Ovary (tissue), 9 donors: ENCODE measurements around the gene BCO1. TPM values are rescaled to one million over a fixed set of nuclear protein-coding genes. Genes with fewer than 3 reads are reported as not detected.

ENCODE experiments used
- DNase-seq, 5 donors: peaks; one replicate each; pipeline ENCODE4 v3.0.0-alpha.2; 2019 to 2020
- H3K27ac ChIP-seq, 2 donors: fragments of 200-600 bp; one replicate each; pipeline versions ENCODE4 v1.5.1 to v1.8.0; 2019 to 2022
- H3K27me3 ChIP-seq: fragments of 200-600 bp; one replicate; pipeline ENCODE4 v1.8.0; 2022
- H3K36me3 ChIP-seq: fragments of 200-600 bp; sonication (generic); one replicate; pipeline ENCODE4 v1.5.1; 2019
- H3K4me1 ChIP-seq: one replicate; pipeline ENCODE4 v1.8.1; 2013; ENCODE audit warnings: mild to moderate bottlenecking, moderate library complexity; ENCODE audit not compliant: insufficient read depth
- H3K4me3 ChIP-seq: fragments of 200-600 bp; sonication (generic); one replicate; pipeline ENCODE4 v1.5.1; 2017
- H3K9me3 ChIP-seq, 2 donors: fragments of 200-600 bp in 1 of 2; sonication (generic) in 1 of 2; one replicate each; pipeline versions ENCODE4 v1.5.1 to v1.8.1; 2013 to 2019; ENCODE audit warnings: mild to moderate bottlenecking in 1 of 2, moderate library complexity in 1 of 2
- EP300 ChIP-seq: sonication (generic); formaldehyde crosslinking; IDR thresholded peaks from one replicate; pipeline ENCODE4 v1.6.1; 2017; ENCODE audit warnings: antibody characterized with exemption
- POLR2A ChIP-seq: fragments of 450-650 bp; IDR thresholded peaks from one replicate; pipeline ENCODE4 v1.6.1; 2017; ENCODE audit warnings: antibody characterized with exemption, mild to moderate bottlenecking, moderate library complexity
- WGBS, 3 donors: extraction: QIAGEN DNeasy Blood & Tissue Kit in 1 of 3; methylation state at CpG; one replicate each; pipeline versions ENCODE4 v1.1.5 to v1.1.7; 2013 to 2017; 5-methylcytosine and 5-hydroxymethylcytosine counted together
- intact Hi-C, 4 donors: fragments of 100-400 bp; cut with DNase I; formaldehyde crosslinking; loops; one replicate each; pipeline versions ENCODE4 v1.11.0 to v1.15.1; 2022 to 2023
- polyA plus RNA-seq, 2 donors: library from polyadenylated mRNA; stranded (reverse); fragments of 200-250 nt in 1 of 2; fragments of 350-450 nt in 1 of 2; fragmentation: Illumina TruSeq in 1 of 2; extraction: RNeasy Lipid Tissue Mini Kit (QIAGEN cat#74804) in 1 of 2; gene quantifications; one replicate each; pipeline ENCODE4 v1.2.3, GENCODE V29; 2013 to 2014
- total RNA-seq, 7 donors: library from RNA; depleted of rRNA in 2 of 7; stranded (reverse); fragments of >200 nt in 2 of 7; fragmentation: NEBNext Ultra II Directional in 3 of 7; extraction: Animal tissue kit (Norgen Biotek cat#: 25700) in 3 of 7; gene quantifications; one replicate each; pipeline versions ENCODE4 v1.1.0 to v1.2.4, GENCODE V29; 2016 to 2023
- TF ChIP-seq, protein P1 (sequence below), 3 donors: fragments of 450-650 bp in 2 of 3; fragments of 200-600 bp in 1 of 3; IDR thresholded peaks; one replicate each; pipeline versions ENCODE4 v1.5.1 to v1.8.0; 2016 to 2022; ENCODE audit warnings: antibody characterized with exemption in 3 of 3, mild to moderate bottlenecking in 1 of 3
- donor health status: DM: no; HTN: no; CAD: no; lungs with moderate emphysema.
- donor health status: DM: no; HTN: no; CAD: no.
- donor health status: Bipolar disorder and iron deficiency.
- donor health status: DM: yes; HTN: yes; CAD: no.
- donor health status: DM: no; HTN: no; CAD: no.
- donor health status: DM: yes; HTN: yes; CAD: no.

The BCO1 gene
- total and polyA plus RNA-seq, 9 donors, result 0.45 to 2.5 (median 0.87) TPM

DNA sequence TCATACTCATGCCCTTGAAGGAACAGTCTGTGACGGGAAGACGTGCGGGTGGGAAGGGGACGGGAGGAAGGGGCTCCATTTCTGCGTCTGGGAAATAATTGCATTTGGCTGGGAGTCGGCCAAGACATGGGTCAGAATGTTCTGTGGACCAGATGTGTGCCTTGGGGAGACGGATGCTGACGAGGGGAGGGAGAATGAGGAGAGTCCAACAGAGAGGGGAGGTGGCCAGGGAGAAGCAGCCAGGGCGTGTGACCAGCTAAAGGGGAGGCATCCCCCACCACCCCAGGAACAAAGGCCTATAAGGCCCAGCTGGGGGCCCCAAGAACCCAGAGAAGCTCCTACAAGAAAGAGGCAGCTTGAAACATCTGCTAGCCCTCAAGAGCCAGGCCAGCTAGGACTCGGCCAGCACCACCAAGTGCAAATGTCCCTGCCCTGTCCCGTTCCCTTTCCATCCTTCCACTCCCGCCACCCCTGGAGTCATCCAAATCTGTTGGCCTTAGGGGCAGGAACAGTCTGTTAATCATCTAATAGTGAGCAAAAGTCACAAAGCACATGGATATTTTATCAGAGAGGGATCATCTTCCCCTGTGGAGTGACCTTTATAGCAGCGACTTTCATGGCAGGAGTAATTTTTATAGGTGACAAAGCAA lies 42.5 kb upstream of the BCO1 start:
- no peak for DNase-seq
- TF ChIP-seq, protein P1, sequence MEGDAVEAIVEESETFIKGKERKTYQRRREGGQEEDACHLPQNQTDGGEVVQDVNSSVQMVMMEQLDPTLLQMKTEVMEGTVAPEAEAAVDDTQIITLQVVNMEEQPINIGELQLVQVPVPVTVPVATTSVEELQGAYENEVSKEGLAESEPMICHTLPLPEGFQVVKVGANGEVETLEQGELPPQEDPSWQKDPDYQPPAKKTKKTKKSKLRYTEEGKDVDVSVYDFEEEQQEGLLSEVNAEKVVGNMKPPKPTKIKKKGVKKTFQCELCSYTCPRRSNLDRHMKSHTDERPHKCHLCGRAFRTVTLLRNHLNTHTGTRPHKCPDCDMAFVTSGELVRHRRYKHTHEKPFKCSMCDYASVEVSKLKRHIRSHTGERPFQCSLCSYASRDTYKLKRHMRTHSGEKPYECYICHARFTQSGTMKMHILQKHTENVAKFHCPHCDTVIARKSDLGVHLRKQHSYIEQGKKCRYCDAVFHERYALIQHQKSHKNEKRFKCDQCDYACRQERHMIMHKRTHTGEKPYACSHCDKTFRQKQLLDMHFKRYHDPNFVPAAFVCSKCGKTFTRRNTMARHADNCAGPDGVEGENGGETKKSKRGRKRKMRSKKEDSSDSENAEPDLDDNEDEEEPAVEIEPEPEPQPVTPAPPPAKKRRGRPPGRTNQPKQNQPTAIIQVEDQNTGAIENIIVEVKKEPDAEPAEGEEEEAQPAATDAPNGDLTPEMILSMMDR (IDR thresholded peaks at IDR 0.05), result no peak
- no peak for TF ChIP-seq EP300
- TF ChIP-seq POLR2A, result no peak
- intact Hi-C loops, result loop anchor here in 1 of 4 donors (10.0 kb wide), 1 partner anchor 101 kb away; the partner anchor contains the start of gene GCSH
- Histone ChIP-seq H3K4me3 (no peak overlapping the region), H3K27me3 (no peaks in the 10 kb centered on the region), H3K9me3 (no peaks in the 10 kb centered on the region), H3K36me3 (no peaks in the 10 kb centered on the region), H3K27ac (no peak overlapping the region), H3K4me1 (peaks cover 2% of the 10 kb centered on the region)
- 45 to 50% (median 45%) methylated on average over 13 of the region's 13 CpGs for WGBS, 3 donors

DNA sequence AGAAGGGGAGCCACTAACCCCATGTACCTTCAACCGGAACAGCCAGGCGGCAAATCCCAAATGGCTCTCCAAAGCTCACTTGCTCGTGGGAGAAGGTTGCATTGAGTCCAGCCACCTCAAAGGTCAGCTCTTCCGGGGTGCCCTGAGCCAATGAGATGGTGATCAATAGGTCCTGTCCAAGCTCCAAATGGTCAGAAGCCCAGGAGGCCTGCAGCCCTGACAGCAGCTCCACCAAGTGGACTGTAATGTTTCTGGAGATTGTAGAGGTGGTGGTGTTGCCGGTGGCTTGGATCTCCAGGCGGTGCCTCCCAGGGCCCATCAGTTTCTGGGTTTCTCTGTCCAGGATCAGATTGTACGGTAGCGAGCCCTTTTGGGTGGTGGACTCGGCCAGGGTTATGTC lies 39.9 kb upstream of the BCO1 start:
- DNase-seq, result no peak
- no peaks in the 10 kb centered on the region for H3K36me3 ChIP-seq
- no peak overlapping the region for H3K4me3 ChIP-seq
- H3K27me3 ChIP-seq, result no peaks in the 10 kb centered on the region
- 68 to 74% (median 72%) methylated on average over 9 of the region's 9 CpGs for WGBS, 3 donors
- TF ChIP-seq EP300, result no peak
- TF ChIP-seq, protein P1 (IDR thresholded peaks at IDR 0.05), result no peak
- TF ChIP-seq POLR2A, result no peak
- no peak overlapping the region for H3K27ac ChIP-seq
- H3K4me1 ChIP-seq, result no peaks in the 10 kb centered on the region
- no peaks in the 10 kb centered on the region for H3K9me3 ChIP-seq
- intact Hi-C loops, result loop anchor here in 1 of 4 donors (10.0 kb wide), 1 partner anchor 104 kb away; the partner anchor contains the start of gene GCSH

DNA sequence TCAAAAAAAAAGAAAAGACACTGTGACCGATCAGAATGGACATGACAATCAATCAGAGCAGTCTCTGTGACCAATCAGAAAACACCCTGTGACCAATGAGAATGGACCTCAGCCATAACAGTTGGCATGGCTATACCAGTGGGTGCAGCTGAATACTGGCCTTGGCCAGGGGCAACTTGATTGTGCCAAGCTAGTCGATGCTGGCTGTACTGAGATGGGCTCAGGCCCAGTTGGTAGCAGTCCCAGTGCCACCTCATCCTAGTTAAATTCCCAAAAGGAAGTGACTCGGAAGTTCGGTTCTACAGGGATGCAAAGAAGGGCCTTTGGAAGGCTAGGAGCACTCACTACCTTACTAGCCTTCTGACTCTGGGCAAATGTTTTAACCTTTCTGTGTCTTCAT lies 37.2 kb upstream of the BCO1 start:
- Histone ChIP-seq H3K27me3 (no peaks in the 10 kb centered on the region), H3K36me3 (no peaks in the 10 kb centered on the region), H3K4me1 (no peaks in the 10 kb centered on the region), H3K9me3 (no peaks in the 10 kb centered on the region), H3K4me3 (no peak overlapping the region), H3K27ac (no peak overlapping the region)
- intact Hi-C loops, result loop anchor here in 2 of 4 donors (10.0 kb wide), 3 partner anchors 114 to 534 kb away; partner anchors contain the start of gene GAN (in 1 of the 2)
- 74 to 82% (median 74%) methylated on average over 4 of the region's 4 CpGs for WGBS, 3 donors
- TF ChIP-seq, protein P1 (IDR thresholded peaks at IDR 0.05), result no peak
- TF ChIP-seq EP300, result no peak
- no peak for TF ChIP-seq POLR2A
- DNase-seq, result no peak

DNA sequence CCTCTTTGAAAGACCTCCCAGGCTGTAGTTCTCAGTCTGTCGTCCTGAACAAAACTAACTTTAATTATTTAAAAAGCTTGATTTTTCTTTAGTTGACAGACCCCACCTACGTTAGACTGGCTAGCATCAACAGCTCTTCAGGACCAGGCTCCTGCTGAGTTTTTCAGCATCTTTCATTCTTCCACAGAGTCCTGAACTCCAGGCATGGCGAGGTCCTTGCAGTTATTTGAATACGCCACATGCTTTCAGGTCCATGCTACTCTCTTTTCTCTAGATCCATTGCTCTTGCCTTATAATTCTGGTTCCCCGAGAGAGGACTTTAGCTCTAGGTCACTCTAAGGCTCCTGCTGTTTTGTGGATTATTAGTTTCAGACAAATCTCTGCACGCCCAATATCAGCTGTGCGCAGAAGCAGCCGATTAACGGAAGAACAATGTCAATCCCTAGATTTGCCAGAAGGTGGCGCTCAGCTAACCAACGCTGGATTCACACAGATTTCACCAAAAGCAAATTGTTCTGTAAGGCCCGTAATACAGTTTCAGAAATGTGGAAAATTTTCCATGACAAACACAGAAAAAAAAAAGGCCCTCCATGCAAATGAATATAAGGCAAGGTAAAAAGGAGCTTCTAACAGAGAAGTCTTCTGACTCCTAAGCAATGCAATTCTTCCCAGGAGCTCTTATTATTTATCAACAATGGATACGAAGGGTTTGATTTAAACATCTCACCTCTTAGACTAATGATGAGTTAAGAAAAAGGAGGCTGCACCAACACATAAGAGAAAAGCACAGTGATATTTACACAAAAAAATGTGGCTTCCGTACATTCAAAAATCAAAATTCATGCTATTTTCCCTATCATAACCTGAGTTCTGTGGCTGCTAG lies 33.5 kb upstream of the BCO1 start:
- H3K4me3 ChIP-seq, result no peak overlapping the region
- DNase-seq, result peak in 3 of 5 donors; percentile 38 to 66 (median 60)
- no peaks in the 10 kb centered on the region for H3K36me3 ChIP-seq

More for the DNA sequence above, 33.5 kb upstream of the BCO1 start:
- WGBS, 3 donors, result 24 to 29% (median 26%) methylated on average over 14 of the region's 14 CpGs
- Histone ChIP-seq H3K27ac (no peak overlapping the region), H3K9me3 (no peaks in the 10 kb centered on the region), H3K4me1 (no peaks in the 10 kb centered on the region), H3K27me3 (no peaks in the 10 kb centered on the region)
- TF ChIP-seq, protein P1 (IDR thresholded peaks at IDR 0.05), result peak; percentile 31 to 71 (median 60)
- TF ChIP-seq EP300, result no peak
- intact Hi-C loops, result loop anchor here in 2 of 4 donors (10.0 kb wide), 3 partner anchors 110 to 530 kb away; partner anchors contain the start of gene GAN (in 1 of the 2)
